Prostate gland (tissue), 2 donors: ENCODE data around the gene ELF2.

ENCODE experiments used
- CTCF ChIP-seq, 4 experiments: fragments of 200-600 bp in 2 of 4; fragments of 450-650 bp in 2 of 4; sonication (generic) in 2 of 4; IDR thresholded peaks; 1 replicate in 3 of 4; 2 replicates in 1 of 4; pipeline ENCODE4 v1.5.1; 2016 to 2019; ENCODE audit warnings: antibody characterized with exemption in 4 of 4, mild to moderate bottlenecking in 2 of 4, moderate library complexity in 2 of 4
- POLR2A ChIP-seq: fragments of 450-650 bp; IDR thresholded peaks from one replicate; pipeline ENCODE4 v1.6.1; 2016; ENCODE audit warnings: antibody characterized with exemption, mild to moderate bottlenecking
- POLR2AphosphoS5 ChIP-seq: sonication (generic); formaldehyde crosslinking; IDR thresholded peaks from one replicate; pipeline ENCODE4 v1.6.1; 2017; ENCODE audit warnings: antibody characterized with exemption

- no peak for TF ChIP-seq CTCF (IDR thresholded peaks at IDR 0.05)
- no peak for TF ChIP-seq POLR2A
- no peak for TF ChIP-seq POLR2AphosphoS5
Measured at GRCh38 chr4:139053909-139054308, 123.1 kb downstream of the ELF2 start.
